Activated naive CD4-positive, alpha-beta T cell treated with anti-CD3 and anti-CD28 coated beads, Interleukin-2, amount 10 ng/mL, durations not matched to agents 7 days and 5 days (primary cell): ENCODE data around the gene TRMT11.
"Not testable (repeated sequence)": the region's sequence is repeated elsewhere in the genome, so short reads cannot be mapped to it uniquely, and the experiment has no call there.

ENCODE experiments used
- CTCF ChIA-PET: fragments of 350-600 bp; sonication (Branson Sonifier 250); formaldehyde crosslinking; loops from one replicate; lab custom pipeline; 2021; ENCODE audit warnings: antibody characterized with exemption; lab: Charles Lee
- DNase-seq: peaks from one replicate; pipeline ENCODE4 v3.0.0-alpha.2; 2020
- H3K27ac Mint-ChIP-seq: one replicate; pipeline ENCODE4 v1.8.0; 2021; ENCODE audit warnings: mild to moderate bottlenecking, moderate library complexity, mixed read lengths
- H3K27me3 Mint-ChIP-seq: one replicate; pipeline ENCODE4 v1.8.0; 2021; ENCODE audit warnings: mild to moderate bottlenecking, mixed read lengths
- H3K36me3 Mint-ChIP-seq: one replicate; pipeline ENCODE4 v1.8.0; 2021; ENCODE audit warnings: mixed read lengths
- H3K4me1 Mint-ChIP-seq: one replicate; pipeline ENCODE4 v1.8.0; 2021; ENCODE audit warnings: mixed read lengths
- H3K4me3 Mint-ChIP-seq: one replicate; pipeline ENCODE4 v1.8.0; 2021; ENCODE audit warnings: mild to moderate bottlenecking, moderate library complexity, mixed read lengths
- H3K9me3 Mint-ChIP-seq: one replicate; pipeline ENCODE4 v1.8.0; 2021; ENCODE audit warnings: mixed read lengths

TRMT11 gene

DNA sequence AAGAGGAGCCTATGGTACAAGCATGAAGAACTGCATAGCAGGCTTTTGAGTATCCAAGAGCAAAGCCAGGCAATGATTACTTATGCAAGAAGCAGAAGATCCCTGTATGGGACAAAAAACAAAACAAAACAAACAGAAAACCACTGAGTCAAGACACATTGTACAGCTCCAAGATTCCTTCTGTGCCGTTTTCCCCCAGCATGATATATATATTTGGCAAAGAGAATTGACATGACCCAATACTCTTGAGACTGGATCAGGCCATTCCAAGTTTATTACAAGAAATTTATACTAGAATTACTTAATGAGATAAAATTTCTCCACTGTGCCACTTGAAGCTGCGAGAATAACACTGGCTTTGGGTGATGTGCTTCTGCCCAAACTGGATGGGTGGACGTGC is 65.5 kb downstream of the TRMT11 start:
- CTCF ChIA-PET: no interaction called here
- no peaks in the 10 kb centered on the region for H3K4me1 Mint-ChIP-seq
- H3K4me3 Mint-ChIP-seq: no peak overlapping the region
- H3K36me3 Mint-ChIP-seq: peaks cover 14% of the 10 kb centered on the region
- no peaks in the 10 kb centered on the region for H3K9me3 Mint-ChIP-seq
- no peaks in the 10 kb centered on the region for H3K27me3 Mint-ChIP-seq
- DNase-seq: no peak
- no peak overlapping the region for H3K27ac Mint-ChIP-seq

GRCh38 chr6:126052485-126052884 is 66.1 kb downstream of the TRMT11 start:
- no peak overlapping the region for H3K4me3 Mint-ChIP-seq
- CTCF ChIA-PET: interaction anchor here (0.8 to 1.2 kb wide), 3 partner anchors 11 to 309 kb away, joined by 4 to 5 read pairs (median 4); no protein-coding TSS in a partner anchor
- no peaks in the 10 kb centered on the region for H3K27me3 Mint-ChIP-seq
- no peak for DNase-seq
- H3K4me1 Mint-ChIP-seq: no peaks in the 10 kb centered on the region
- H3K27ac Mint-ChIP-seq: no peak overlapping the region
- H3K36me3 Mint-ChIP-seq: peaks cover 14% of the 10 kb centered on the region
- H3K9me3 Mint-ChIP-seq: no peaks in the 10 kb centered on the region

DNA sequence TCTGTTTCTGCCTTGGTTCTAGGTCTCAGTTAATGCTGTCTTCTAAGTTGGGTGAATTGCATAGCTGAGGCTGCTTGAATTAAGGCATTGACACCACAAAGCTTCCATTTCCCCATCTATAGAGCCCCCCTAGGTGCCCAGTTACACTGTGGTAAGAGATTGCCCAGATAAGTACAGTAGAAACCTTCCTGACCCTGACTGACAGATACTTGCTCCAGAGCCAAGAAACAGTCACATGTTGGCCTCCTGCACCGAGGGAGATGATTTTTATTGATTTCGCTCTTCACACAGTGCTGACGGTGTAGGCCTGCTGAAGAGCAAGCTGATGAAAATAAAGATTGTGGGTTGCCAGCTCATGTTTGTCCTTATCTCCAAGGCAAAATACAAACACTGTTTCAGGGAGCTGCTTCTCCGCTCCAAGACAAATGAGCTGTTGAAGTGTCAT is 67.9 kb downstream of the TRMT11 start:
- no peak overlapping the region for H3K4me3 Mint-ChIP-seq
- DNase-seq: no peak
- peaks cover 6% of the 10 kb centered on the region for H3K36me3 Mint-ChIP-seq
- H3K27ac Mint-ChIP-seq: no peak overlapping the region
- H3K9me3 Mint-ChIP-seq: no peaks in the 10 kb centered on the region
- H3K4me1 Mint-ChIP-seq: no peaks in the 10 kb centered on the region
- CTCF ChIA-PET: no interaction called here
- H3K27me3 Mint-ChIP-seq: no peaks in the 10 kb centered on the region

DNA sequence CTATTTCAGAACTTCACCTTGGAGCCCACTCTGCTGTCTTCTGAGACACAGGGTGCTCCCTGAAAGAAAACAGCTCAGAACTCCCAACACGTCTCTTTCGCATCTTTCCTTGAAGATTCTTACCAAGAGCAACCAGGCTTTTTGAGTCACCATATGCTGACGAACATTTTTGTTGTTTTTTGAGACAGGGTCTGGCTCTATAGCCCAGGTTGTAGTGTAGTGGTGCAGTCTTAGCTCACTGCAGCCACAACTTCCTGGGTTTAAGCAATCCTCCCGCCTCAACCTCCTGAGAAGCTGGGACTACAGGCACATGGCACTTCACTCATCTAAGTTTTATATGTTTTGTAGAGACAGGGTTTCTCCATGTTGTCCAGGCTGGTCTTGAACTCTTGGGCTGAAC is 68.5 kb downstream of the TRMT11 start:
- no peaks in the 10 kb centered on the region for H3K9me3 Mint-ChIP-seq
- H3K4me1 Mint-ChIP-seq: no peaks in the 10 kb centered on the region
- H3K27me3 Mint-ChIP-seq: no peaks in the 10 kb centered on the region
- DNase-seq: no peak
- H3K36me3 Mint-ChIP-seq: peaks cover 4% of the 10 kb centered on the region
- no peak overlapping the region for H3K27ac Mint-ChIP-seq
- CTCF ChIA-PET: no interaction called here
- H3K4me3 Mint-ChIP-seq: no peak overlapping the region

- Mint-ChIP-seq H3K4me3 (no peak overlapping the region), H3K36me3 (peaks cover 4% of the 10 kb centered on the region), H3K27ac (no peak overlapping the region), H3K9me3 (no peaks in the 10 kb centered on the region), H3K27me3 (no peaks in the 10 kb centered on the region), H3K4me1 (no peaks in the 10 kb centered on the region)
- CTCF ChIA-PET: no interaction called here
- no peak for DNase-seq
Measured at GRCh38 chr6:126055449-126055848, 69.1 kb downstream of the TRMT11 start.

DNA sequence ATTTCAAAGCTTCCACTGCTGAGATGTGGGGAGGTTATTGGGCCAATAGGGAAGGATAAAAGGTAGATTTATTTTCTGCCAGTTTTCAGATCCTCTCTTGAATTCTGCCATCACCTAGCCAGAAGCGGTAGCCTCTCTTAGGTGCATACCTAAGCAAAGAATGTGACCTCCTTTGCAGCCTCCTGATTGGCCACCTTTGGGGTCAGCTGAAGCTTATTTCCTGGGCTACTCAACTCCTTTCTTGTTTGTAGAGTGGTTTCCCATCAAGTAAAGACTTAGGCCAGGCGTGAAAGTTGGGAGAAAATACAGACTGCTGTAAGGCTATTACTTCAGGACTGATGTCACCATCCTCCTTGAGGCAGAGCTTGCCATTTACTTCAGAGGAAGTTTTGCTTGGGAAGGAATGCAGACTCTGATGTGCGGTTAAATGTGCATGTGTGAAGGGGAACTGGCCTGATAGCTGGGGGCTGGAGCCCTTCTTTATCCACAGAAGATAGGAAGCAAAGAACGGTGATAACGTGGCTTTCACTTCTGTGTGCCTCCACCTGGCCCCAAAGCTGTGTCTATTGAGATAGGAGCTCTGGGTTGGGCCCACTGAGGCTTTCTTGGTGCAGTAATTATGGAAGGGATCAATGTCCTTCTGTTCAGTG is 70.1 kb downstream of the TRMT11 start:
- H3K36me3 Mint-ChIP-seq: peaks cover 2% of the 10 kb centered on the region
- no peaks in the 10 kb centered on the region for H3K27me3 Mint-ChIP-seq
- no peak overlapping the region for H3K4me3 Mint-ChIP-seq
- no peak overlapping the region for H3K27ac Mint-ChIP-seq
- DNase-seq: no peak
- H3K9me3 Mint-ChIP-seq: no peaks in the 10 kb centered on the region
- CTCF ChIA-PET: interaction anchor here (0.7 kb wide), 1 partner anchor 9 kb away, joined by 3 read pairs; no protein-coding TSS in a partner anchor
- H3K4me1 Mint-ChIP-seq: no peaks in the 10 kb centered on the region

DNA sequence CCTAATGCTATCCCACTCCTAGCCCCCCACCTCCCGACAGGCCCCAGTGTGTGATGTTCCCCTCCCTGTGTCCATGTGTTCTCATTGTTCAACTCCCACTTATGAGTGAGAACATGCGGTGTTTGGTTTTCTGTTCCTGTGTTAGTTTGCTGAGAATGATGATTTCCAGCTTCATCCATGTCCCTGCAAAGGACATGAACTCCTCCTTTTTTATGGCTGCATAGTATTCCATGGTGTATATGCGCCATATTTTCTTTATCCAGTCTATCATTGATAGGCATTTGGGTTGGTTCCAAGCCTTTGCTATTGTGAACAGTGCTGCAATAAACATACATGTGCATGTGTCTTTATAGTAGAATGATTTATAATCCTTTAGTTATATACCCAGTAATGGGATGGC is 71.7 kb downstream of the TRMT11 start:
- DNase-seq, CTCF ChIA-PET, H3K27me3 Mint-ChIP-seq, H3K36me3 Mint-ChIP-seq, H3K9me3 Mint-ChIP-seq, H3K4me3 Mint-ChIP-seq, H3K4me1 Mint-ChIP-seq, H3K27ac Mint-ChIP-seq: not testable (repeated sequence)

GRCh38 chr6:126060400-126060799 is 74.1 kb downstream of the TRMT11 start:
- H3K27me3 Mint-ChIP-seq: no peaks in the 10 kb centered on the region
- CTCF ChIA-PET: no interaction called here
- no peak for DNase-seq
- H3K27ac Mint-ChIP-seq: no peak overlapping the region
- H3K4me3 Mint-ChIP-seq: no peak overlapping the region
- H3K4me1 Mint-ChIP-seq: no peaks in the 10 kb centered on the region
- H3K36me3 Mint-ChIP-seq: peaks cover 2% of the 10 kb centered on the region
- H3K9me3 Mint-ChIP-seq: no peaks in the 10 kb centered on the region

DNA sequence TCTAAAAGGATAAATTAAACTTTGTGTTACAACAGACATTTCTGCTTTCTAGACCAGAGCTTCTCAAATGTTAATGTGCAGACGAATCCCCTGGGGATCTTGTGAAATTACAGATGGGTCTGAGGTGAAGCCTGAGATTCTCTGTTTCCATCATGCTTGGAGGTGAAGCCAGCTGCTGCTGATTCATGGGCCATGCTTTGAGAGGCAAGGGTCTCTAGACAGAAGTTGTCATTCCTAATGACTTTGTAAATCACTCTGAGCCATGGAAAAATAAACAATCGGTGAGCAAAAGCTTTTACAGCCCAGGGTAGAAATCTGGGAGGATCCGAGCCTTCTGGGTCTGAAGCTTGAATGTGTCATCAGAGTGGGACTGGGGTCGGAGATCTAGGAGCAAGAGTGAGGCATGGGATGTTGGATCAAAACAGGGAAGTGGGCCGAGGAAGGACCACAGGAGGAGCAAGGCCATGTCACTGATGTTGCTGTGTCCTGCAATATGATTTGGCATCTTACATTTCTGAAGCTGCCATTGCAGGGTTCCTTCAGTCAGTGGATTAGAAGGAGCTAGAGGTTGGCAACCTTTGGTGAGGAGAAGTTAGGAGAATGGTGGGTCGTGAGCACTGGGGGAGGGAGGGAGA is 77.3 kb downstream of the TRMT11 start:
- Mint-ChIP-seq H3K36me3 (peaks cover under 1% of the 10 kb centered on the region), H3K4me1 (no peaks in the 10 kb centered on the region), H3K27me3 (no peaks in the 10 kb centered on the region), H3K9me3 (no peaks in the 10 kb centered on the region), H3K4me3 (no peak overlapping the region), H3K27ac (no peak overlapping the region)
- CTCF ChIA-PET: interaction anchor here (1.6 kb wide), 1 partner anchor 10 kb away, joined by 5 read pairs; no protein-coding TSS in a partner anchor
- DNase-seq: no peak

DNA sequence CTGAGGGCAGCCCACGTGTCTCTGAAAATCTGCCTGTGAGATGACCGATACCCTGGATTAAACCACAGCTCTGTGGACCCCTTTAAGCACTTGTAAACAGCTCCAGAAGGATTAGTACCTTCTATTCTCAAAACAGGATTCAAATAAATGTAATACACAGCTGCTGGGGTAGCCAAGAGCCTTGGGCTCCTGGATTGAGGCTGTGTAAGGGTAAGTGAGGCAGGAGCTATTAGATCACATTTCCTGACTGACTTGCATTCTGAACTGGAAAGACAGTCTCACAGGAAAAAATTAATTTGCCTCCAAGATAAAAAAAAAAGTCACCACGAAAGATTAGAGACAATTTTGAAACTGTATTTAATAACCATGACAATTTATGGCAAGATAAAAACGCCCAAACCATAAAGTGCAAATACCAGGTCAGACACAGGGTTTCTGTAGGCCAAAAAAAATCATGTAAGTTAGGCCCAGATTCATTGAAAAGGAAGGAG is 78.0 kb downstream of the TRMT11 start:
- no peak for DNase-seq
- H3K9me3 Mint-ChIP-seq: no peaks in the 10 kb centered on the region
- CTCF ChIA-PET: interaction anchor here (1.6 kb wide), 1 partner anchor 11 kb away, joined by 5 read pairs; no protein-coding TSS in a partner anchor
- H3K4me3 Mint-ChIP-seq: no peak overlapping the region
- H3K36me3 Mint-ChIP-seq: no peaks in the 10 kb centered on the region
- no peaks in the 10 kb centered on the region for H3K4me1 Mint-ChIP-seq
- no peaks in the 10 kb centered on the region for H3K27me3 Mint-ChIP-seq
- H3K27ac Mint-ChIP-seq: no peak overlapping the region

DNA sequence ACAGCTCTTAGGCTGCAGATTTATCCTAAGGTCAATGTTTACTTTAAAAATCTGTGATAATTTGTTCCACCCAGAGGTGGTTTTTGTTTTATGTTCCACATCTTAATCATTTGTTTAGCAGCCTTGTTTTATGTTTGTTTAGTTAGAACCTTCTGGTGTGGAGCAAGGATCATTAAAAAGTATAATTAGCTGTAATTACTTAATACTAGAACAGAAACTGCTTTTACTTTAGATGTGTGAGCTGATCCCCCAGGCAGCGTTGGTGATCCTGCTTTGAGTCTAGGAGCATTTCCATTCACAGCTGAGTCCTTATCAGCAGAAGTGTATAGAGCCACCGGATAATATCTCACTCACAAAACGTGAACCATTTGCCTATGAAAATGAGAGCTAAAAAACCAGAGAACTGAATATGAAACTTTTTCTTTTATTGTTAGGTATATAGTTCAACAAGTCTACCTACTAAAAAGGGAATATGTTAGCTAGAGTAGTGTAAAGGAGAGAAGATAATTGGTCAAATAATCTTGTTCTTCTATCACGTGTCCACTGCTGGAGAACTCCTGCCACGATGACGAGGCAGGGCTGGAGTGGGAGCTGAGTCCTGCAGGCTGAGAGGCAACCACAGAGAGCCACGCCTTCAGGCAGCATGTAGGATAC is 78.5 kb downstream of the TRMT11 start:
- Mint-ChIP-seq H3K4me3 (no peak overlapping the region), H3K36me3 (no peaks in the 10 kb centered on the region), H3K9me3 (no peaks in the 10 kb centered on the region), H3K27me3 (no peaks in the 10 kb centered on the region), H3K27ac (no peak overlapping the region), H3K4me1 (no peaks in the 10 kb centered on the region)
- DNase-seq: no peak
- CTCF ChIA-PET: interaction anchor here (1.0 to 1.6 kb wide), 2 partner anchors 8 to 12 kb away, joined by 3 to 5 read pairs; no protein-coding TSS in a partner anchor

GRCh38 chr6:126066053-126067048 is 80.0 kb downstream of the TRMT11 start:
- no peak for DNase-seq
- Mint-ChIP-seq H3K27me3 (no peaks in the 10 kb centered on the region), H3K27ac (no peak overlapping the region)

DNA sequence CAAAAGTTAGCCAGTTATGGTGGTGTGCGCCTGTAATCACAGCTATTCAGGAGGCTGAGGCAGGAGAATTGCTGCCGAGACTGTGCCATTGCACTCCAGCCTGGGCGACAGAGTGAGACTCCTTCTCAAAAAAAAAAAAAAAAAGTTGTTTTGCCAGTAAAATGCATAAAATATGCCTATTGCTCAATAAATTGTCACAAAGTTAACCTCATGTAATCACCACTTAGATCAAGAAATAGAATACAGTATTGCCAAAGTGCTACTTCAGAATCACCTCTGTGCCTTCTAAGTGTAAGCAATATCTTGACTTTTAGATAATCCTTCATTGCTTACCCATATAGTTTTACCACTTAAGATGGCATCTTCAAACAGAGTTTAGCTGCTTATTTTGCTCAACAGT is 80.7 kb downstream of the TRMT11 start:
- CTCF ChIA-PET: no interaction called here
- Mint-ChIP-seq H3K27ac (no peak overlapping the region), H3K4me3 (no peak overlapping the region), H3K27me3 (no peaks in the 10 kb centered on the region), H3K4me1 (no peaks in the 10 kb centered on the region), H3K9me3 (no peaks in the 10 kb centered on the region), H3K36me3 (no peaks in the 10 kb centered on the region)
- DNase-seq: no peak

More at GRCh38 chr6:126066053-126067048, 80.0 kb downstream of the TRMT11 start:
- Mint-ChIP-seq H3K9me3 (no peaks in the 10 kb centered on the region), H3K4me3 (no peak overlapping the region), H3K36me3 (no peaks in the 10 kb centered on the region), H3K4me1 (no peaks in the 10 kb centered on the region)
- CTCF ChIA-PET: no interaction called here
